Erythroblast (primary cell): ENCODE data around the gene ZFP91.

Experiments
- GATA1 ChIP-seq: IDR thresholded peaks from 2 replicates; pipeline ENCODE4 v1.6.1; 2011; ENCODE audit warnings: low read depth, mild to moderate bottlenecking, control low read depth, low read length, moderate library complexity
- POLR2A ChIP-seq: IDR thresholded peaks from 2 replicates; pipeline ENCODE4 v1.6.1; 2011; ENCODE audit warnings: mild to moderate bottlenecking, low read length

DNA sequence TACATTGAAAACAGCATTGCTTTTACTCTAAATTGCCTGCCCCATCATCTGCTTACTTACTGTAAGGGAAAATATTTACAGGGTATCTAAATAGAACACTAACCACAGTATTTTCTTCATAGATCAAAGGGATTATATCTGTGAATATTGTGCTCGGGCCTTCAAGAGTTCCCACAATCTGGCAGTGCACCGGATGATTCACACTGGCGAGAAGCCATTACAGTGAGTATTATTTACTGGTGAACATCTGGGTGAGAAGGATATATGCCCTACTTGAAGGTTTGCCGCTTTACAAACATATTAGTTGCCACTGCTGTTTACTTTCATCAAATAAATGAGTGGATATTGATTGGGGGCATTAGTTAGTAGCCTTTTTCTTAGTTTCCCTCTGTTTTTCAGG is 37.7 kb downstream of the ZFP91 start:
- TF ChIP-seq POLR2A (no peak), GATA1 (no peak)
